ENCODE measurements around the gene FBXL12. TPM values are rescaled to one million over a fixed set of nuclear protein-coding genes. Genes with fewer than 3 reads are reported as not detected.

The FBXL12 gene
- total and polyA plus RNA-seq, 2 experiments from 2014 or later = 23.5 to 25.4 TPM

- H3K27me3 ChIP-seq (ENCODE audit: insufficient read depth) = no peaks in the 10 kb centered on the region
- H2AFZ ChIP-seq = no peak overlapping the region
- H3K4me2 ChIP-seq = peak overlapping the region; percentile 99
- Mint-ChIP-seq H3K4me1 (peaks cover 9% of the 10 kb centered on the region), H3K36me3 (ENCODE audit: low read depth) (peaks cover 21% of the 10 kb centered on the region), H3K27ac (peak overlapping the region; percentile 66; the same call in 1 of the 2 replicates), H3K4me3 (peak overlapping the region; percentile 87), H3K9me3 (no peaks in the 10 kb centered on the region), H3K27me3 (ENCODE audit: insufficient read depth, low read depth, poor library complexity) (peaks cover 5% of the 10 kb centered on the region)
- no peaks in the 10 kb centered on the region for H3K9me2 ChIP-seq (ENCODE audit: insufficient read depth)
- peaks cover 11% of the 10 kb centered on the region; the same call in 1 of the 2 replicates for H3K4me1 ChIP-seq (ENCODE audit: insufficient read depth)
- H3K36me3 ChIP-seq (ENCODE audit: insufficient read depth) = no peaks in the 10 kb centered on the region
- no peak overlapping the region for H3K27ac ChIP-seq (ENCODE audit: low read depth)
- ATAC-seq (peak; percentile 13), DNase-seq (ENCODE audit: low spot score) (no peak)
- peaks cover 16% of the 10 kb centered on the region for H4K20me1 ChIP-seq (replicated peaks; ENCODE audit: insufficient read depth)
- TF ChIP-seq ZNF114 (CRISPR knock-in tag; IDR thresholded peaks at IDR 0.05) = no peak
- no peak for TF ChIP-seq POLR2AphosphoS5 (IDR thresholded peaks at IDR 0.05; ENCODE audit: low read depth)
- TF ChIP-seq CTCF (conservative IDR thresholded peaks at IDR 0.05; ENCODE audit: low read depth in 2 of 2) = no peak
- TF ChIP-seq ZNF331 (CRISPR knock-in tag; IDR thresholded peaks at IDR 0.05; ENCODE audit: low read depth) = no peak
- TF ChIP-seq CREB1 (CRISPR knock-in tag; IDR thresholded peaks at IDR 0.05; ENCODE audit: low read depth) = no peak
- TF ChIP-seq ZNF462 (CRISPR knock-in tag; IDR thresholded peaks at IDR 0.05) = no peak
- TF ChIP-seq STAT1 (IDR thresholded peaks at IDR 0.05; ENCODE audit: unreplicated experiment) = no peak
- no peak for TF ChIP-seq ETS1 (IDR thresholded peaks at IDR 0.05)
- no peak for TF ChIP-seq EZH2phosphoT487 (IDR thresholded peaks at IDR 0.05; ENCODE audit: unreplicated experiment)
- no peak for TF ChIP-seq JUNB (IDR thresholded peaks at IDR 0.05; ENCODE audit: unreplicated experiment)
- TF ChIP-seq EZH2 (IDR thresholded peaks at IDR 0.05; ENCODE audit: low read depth, unreplicated experiment) = no peak
- TF ChIP-seq NANOG (IDR thresholded peaks at IDR 0.05; ENCODE audit: borderline replicate concordance) = no peak
- TF ChIP-seq REST (IDR thresholded peaks at IDR 0.05; ENCODE audit: unreplicated experiment) = no peak
- peaks cover 8% of the 10 kb centered on the region for H3F3A ChIP-seq (replicated peaks; ENCODE audit: low read depth)
- peaks cover 26% of the 10 kb centered on the region for H3K79me2 ChIP-seq (replicated peaks; ENCODE audit: insufficient read depth)
- H3K4me3 ChIP-seq = peak overlapping the region; percentile 88
Measured at GRCh38 chr19:9835507-9835949, 16.6 kb upstream of the FBXL12 start.

Measured in GM23338 (cell line).